PFSK-1 (cell line): ENCODE data around the gene PPP1R3A.

Source experiments
- POLR2AphosphoS5 ChIP-seq: IDR thresholded peaks from 2 replicates; pipeline ENCODE4 v1.6.1; 2012; ENCODE audit warnings: low read depth, mild to moderate bottlenecking, control low read depth, low read length, moderate library complexity
- TAF1 ChIP-seq: IDR thresholded peaks from 2 replicates; pipeline ENCODE4 v1.6.1; 2012; ENCODE audit warnings: low read length, control low read depth, borderline replicate concordance; ENCODE audit not compliant: insufficient read depth
- TF ChIP-seq, protein P1 (sequence below), 2 experiments: IDR thresholded peaks; 2 replicates each; pipeline versions ENCODE4 v1.6.1 to v1.8.0; 2011 to 2012; ENCODE audit warnings: low read depth in 2 of 2, low read length in 2 of 2, control low read depth in 1 of 2, inconsistent platforms in 1 of 2, mild to moderate bottlenecking in 1 of 2, moderate library complexity in 1 of 2; ENCODE audit not compliant: insufficient read depth in 1 of 2

DNA sequence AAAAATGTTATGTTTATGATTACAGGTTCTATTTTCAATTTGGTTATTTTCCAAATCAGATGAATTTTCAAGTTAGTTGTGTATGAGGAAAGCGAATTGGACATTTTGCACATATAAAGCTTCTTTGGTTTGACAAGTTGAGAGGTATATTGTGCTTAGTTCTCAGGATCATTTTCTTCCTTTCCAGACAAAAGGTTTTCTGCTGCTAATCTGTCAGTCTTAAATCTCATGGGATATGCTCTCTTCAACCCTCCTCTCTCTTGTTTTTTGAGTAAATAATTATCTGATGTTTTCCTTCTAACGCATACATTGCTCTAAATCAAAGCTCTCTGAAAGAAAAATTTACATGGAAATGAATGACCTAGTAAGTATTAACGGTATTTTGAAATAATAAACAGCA is 77.9 kb downstream of the PPP1R3A start:
- TF ChIP-seq TAF1 (no peak), POLR2AphosphoS5 (no peak)
- TF ChIP-seq, protein P1, sequence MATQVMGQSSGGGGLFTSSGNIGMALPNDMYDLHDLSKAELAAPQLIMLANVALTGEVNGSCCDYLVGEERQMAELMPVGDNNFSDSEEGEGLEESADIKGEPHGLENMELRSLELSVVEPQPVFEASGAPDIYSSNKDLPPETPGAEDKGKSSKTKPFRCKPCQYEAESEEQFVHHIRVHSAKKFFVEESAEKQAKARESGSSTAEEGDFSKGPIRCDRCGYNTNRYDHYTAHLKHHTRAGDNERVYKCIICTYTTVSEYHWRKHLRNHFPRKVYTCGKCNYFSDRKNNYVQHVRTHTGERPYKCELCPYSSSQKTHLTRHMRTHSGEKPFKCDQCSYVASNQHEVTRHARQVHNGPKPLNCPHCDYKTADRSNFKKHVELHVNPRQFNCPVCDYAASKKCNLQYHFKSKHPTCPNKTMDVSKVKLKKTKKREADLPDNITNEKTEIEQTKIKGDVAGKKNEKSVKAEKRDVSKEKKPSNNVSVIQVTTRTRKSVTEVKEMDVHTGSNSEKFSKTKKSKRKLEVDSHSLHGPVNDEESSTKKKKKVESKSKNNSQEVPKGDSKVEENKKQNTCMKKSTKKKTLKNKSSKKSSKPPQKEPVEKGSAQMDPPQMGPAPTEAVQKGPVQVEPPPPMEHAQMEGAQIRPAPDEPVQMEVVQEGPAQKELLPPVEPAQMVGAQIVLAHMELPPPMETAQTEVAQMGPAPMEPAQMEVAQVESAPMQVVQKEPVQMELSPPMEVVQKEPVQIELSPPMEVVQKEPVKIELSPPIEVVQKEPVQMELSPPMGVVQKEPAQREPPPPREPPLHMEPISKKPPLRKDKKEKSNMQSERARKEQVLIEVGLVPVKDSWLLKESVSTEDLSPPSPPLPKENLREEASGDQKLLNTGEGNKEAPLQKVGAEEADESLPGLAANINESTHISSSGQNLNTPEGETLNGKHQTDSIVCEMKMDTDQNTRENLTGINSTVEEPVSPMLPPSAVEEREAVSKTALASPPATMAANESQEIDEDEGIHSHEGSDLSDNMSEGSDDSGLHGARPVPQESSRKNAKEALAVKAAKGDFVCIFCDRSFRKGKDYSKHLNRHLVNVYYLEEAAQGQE (IDR thresholded peaks at IDR 0.05; ENCODE audit: insufficient read depth in 1 of 2, low read depth in 2 of 2, low read length in 2 of 2), result no peak
